SKM-1 treated with dmso at 0.1 percent for 144 hours (cell line): ENCODE measurements around the gene SLC25A41.
"Not testable (repeated sequence)": the region's sequence is repeated elsewhere in the genome, so short reads cannot be mapped to it uniquely, and the experiment has no call there.

ENCODE experiments used
- DNase-seq: peaks from one replicate; lab custom pipeline; 2025; ENCODE audit not compliant: unreplicated experiment; lab: John Stamatoyannopoulos, UW

SLC25A41 gene

DNA sequence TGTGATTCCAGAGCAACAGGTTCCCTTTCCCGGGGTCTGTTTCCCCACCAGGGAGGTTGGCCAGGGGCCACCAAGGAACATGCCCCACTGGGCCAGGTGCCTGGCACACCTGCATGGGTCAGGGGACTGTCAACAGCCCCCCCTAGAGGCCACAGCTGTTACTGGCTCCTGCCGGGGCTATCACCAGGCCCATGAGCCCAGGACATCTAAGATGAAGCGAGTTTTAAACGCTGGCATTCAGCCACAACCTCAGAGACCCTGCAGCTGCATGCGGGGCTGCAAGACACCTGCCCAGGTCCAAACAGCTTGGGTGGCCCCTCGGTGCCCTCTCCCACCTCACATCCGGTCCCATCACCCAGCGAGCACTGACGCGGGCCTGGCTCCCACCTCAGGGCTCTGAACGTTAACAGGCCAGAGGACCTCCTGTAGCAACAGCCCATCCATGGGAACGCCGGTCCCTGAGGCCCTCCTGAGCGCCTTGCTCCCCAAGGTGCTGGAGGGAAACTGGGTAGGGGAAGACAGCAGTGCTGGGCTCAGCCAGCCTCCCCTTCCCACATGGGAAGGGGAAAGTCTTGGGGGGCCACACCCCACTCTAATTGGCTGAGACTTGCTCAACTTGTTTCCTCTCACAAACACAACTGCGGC lies 21.0 kb downstream of the SLC25A41 start:
- DNase-seq: no peak

- DNase-seq: no peak
Measured at GRCh38 chr19:6412061-6412446, 21.5 kb downstream of the SLC25A41 start.

GRCh38 chr19:6409346-6409745 lies 24.2 kb downstream of the SLC25A41 start:
- no peak for DNase-seq

DNA sequence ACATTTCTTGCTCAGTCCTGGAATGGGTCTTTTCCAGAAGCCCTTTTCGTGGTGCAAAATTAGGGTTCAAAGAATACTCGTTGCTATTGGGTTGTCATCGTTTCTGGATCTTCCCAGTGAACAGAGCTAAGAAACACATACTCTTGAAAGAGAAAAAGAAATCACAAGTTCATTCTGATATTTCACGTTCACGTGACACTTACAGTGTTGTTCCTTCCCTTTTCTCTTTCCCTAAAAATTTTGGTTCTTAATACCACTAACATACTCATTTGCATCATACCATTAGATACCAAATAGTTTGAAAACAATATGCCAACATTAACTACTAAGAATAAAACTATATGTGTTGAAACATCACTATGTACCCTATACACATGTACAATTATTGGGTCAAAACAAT lies 27.2 kb downstream of the SLC25A41 start:
- no peak for DNase-seq

DNA sequence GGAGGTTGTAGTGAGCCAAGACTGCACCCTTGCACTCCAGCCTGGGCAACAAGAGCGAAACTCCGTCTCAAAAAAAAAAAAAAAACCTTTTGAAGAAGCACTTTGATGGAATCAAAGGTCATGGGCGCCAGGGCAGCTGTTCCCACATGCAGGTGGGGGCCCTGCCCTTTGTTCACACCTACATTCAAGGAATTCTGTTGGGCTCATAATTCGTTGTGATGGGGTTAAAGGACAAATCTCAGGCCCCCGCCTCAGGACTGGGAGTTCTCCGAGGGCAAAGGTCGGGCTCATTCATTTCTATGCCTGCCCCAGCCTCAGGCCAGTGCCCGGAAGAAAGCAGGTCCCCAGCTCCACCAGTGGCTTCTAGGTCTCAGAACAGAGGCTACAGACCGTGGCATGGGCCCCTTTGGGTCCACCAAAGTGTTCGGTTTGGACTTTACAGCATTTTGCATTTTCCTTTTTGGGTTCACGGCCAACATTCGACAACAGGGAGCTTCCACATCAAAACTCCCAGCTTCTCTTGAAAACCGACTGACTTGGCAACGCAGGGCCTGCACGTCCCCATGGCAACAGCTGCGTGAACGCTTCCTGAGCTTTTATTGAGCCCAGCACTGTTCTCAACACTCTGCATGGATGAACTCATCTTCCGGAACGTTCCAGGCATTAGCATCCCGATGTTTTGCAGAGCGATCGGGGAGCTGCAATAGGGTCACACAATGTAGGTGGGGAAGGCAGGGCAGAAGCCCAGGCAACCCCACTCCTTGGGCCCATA lies 30.5 kb downstream of the SLC25A41 start:
- DNase-seq: no peak

GRCh38 chr19:6402058-6402457 lies 31.5 kb downstream of the SLC25A41 start:
- no peak for DNase-seq

GRCh38 chr19:6400062-6400944 lies 33.3 kb downstream of the SLC25A41 start:
- DNase-seq: not testable (repeated sequence)

DNA sequence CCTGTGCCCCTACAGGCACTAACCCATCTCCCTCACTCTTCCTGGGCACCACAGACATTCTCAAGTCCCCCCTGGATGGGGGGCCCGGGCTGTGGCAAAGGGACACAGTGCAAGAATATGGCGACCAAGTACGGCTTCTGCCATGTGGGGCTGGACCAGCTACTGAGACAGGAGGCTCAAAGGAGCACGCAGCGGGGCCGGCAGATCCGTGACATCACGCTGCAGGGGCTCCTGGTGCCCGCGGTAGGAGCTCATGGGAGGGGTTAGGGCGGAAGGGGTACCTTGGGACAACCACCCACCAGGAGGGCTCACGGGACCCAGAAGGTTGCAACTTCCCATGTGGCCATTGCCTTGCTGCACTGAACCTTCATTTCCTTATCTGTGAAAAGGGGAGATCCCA lies 37.3 kb downstream of the SLC25A41 start:
- DNase-seq: no peak

GRCh38 chr19:6394831-6395230 lies 38.7 kb downstream of the SLC25A41 start:
- no peak for DNase-seq

- DNase-seq: no peak
Measured at GRCh38 chr19:6393983-6394412, 39.6 kb downstream of the SLC25A41 start.

- peak; percentile 87 for DNase-seq
Measured at GRCh38 chr19:6393074-6393982, 40.2 kb downstream of the SLC25A41 start, which contains the start of gene GTF2F1. Gene GTF2F1 (minus strand): TSS chr19:6393164. CDS start chr19:6392995, 169 bp downstream.

GRCh38 chr19:6392221-6393073 lies 41.1 kb downstream of the SLC25A41 start:
- no peak for DNase-seq

- DNase-seq: no peak
Measured at GRCh38 chr19:6387372-6387771, 46.2 kb downstream of the SLC25A41 start.

- DNase-seq: no peak
Measured at GRCh38 chr19:6384381-6384780, 49.2 kb downstream of the SLC25A41 start.

DNA sequence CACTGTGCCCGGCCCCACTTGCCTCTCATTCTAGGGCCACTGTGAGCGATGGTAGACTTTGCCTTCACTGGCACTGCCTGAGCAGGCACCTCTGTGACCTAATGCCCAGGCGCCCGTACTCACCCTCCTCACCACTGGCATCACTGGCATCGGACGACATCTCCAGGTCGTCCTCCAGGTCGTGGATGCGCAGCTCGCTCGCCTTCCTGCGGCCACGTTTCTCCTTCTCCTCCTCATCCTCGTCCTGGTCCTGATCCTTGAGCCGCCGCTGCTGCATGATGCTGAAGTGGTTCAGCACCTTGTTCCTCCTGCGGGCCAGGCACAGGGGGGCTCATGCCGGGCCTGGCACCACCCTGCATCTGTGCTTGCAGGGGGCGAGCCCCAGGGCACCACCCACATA lies 50.4 kb downstream of the SLC25A41 start:
- no peak for DNase-seq

DNA sequence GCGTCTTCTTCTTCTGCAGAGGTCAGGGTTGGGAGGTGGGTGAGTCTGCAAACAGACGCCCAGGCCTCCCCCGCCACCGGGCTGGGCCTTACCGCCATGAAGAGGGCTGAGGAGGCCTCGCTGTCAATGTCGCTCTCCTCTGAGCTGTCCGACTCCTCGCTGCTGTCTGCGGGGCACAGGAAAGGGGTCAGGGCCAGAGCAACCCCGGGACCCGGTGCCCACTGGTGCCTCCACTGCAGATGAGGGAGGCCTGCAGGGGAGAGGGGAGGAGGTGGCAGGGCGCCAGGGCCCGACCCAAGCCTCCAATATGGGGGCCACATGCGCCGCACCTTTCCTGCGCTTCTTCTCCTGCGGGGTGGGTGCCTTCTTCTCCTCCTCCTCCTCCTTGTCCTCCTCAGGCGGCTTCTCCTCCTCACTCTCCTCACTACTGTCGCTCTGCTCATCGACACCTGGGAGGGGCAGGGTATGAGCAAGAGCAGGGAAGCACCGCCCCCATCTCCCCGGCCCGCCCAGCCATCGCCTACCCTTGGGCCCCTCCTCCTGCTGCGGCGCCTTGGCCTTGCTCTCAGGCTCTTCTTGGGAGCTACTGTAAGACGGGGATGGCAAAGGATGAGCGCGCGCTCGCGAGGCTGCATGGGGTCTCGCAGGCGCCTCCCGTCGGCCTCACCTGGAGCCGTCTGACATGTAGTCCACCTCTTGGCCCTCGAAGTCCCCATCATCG lies 52.4 kb downstream of the SLC25A41 start:
- DNase-seq: no peak

DNA sequence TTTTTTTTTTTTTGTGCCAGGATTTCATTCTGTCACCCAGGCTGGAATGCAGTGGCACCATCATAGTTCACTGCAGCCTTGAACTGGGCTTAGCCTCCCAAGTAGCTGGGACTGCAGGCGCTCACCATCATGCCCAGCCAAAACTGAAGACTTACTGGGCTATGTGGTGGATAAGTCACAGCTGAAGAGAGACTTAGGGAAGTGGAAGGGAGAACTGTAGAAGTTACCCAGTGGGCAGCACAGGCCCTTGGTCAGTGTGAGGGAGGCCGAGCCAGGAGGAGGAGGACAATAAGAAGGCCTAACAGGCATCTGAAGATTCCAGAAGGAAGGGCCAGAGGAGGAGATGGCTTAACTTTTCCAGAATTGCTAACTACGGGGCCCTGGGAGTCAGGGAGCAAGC lies 53.8 kb downstream of the SLC25A41 start:
- DNase-seq: no peak

DNA sequence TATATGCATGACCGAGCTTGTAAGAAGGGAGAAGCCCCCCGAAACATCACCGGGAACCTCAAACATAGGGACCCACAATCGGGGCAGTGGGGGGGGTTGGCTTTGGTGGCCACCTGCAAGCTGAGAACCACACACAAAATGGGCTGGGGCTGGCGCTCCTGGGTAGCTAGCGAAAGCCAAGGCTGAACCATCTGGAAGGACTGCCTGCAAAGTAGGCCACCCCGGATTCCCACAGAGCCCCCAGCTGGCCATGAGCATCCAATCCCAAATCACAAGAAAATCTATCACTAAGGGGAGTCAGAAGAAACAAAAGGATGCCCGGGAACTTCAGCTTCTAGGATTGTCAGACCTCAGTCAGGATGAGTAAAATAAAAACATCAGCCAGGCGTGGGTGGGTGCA lies 55.1 kb downstream of the SLC25A41 start:
- no peak for DNase-seq

DNA sequence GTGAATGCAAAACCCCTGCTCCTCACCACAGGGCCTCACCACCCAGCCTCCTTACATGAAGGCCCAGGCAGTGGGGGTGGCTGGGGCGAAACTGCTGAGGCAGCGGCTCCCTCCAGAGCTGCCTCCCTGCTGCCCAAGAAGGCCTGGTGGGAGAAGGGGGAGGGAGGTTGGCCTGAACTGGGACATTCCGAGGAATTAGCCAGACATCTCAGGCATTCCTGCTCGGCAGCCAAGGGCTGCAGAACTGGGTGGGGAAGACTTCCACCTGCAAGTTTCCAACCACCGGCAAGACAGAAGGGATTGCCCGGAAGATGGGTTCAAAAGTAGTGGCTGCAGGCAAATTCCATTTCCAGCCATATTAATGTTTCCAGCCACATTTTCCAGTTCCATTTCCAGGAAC lies 55.5 kb downstream of the SLC25A41 start:
- DNase-seq: no peak
